SK-N-SH treated with all-trans-retinoic acid at 6 μM for 48 hours (cell line): ENCODE data around the gene PSPN.

Source experiments
- ARNTL ChIP-seq: fragments of 450-650 bp; formaldehyde crosslinking; IDR thresholded peaks from 2 replicates; pipeline ENCODE4 v1.5.0; 2020; ENCODE audit warnings: low read depth, mild to moderate bottlenecking, moderate library complexity, borderline replicate concordance
- ESRRG ChIP-seq: fragments of 250-450 bp; sonication (Bioruptor Pico); IDR thresholded peaks from 2 replicates; pipeline ENCODE4 v1.6.1; 2021; ENCODE audit warnings: mild to moderate bottlenecking
- ZFP30 ChIP-seq: fragments of 450-650 bp; formaldehyde crosslinking; IDR thresholded peaks from 2 replicates; pipeline ENCODE4 v1.5.0; 2022; ENCODE audit warnings: mild to moderate bottlenecking, moderate library complexity
- TF ChIP-seq, protein P1 (sequence below): fragments of 250-450 bp; sonication (Bioruptor Pico); IDR thresholded peaks from 2 replicates; pipeline ENCODE4 v1.8.0; 2020; ENCODE audit warnings: mild to moderate bottlenecking, moderate library complexity, borderline replicate concordance

DNA sequence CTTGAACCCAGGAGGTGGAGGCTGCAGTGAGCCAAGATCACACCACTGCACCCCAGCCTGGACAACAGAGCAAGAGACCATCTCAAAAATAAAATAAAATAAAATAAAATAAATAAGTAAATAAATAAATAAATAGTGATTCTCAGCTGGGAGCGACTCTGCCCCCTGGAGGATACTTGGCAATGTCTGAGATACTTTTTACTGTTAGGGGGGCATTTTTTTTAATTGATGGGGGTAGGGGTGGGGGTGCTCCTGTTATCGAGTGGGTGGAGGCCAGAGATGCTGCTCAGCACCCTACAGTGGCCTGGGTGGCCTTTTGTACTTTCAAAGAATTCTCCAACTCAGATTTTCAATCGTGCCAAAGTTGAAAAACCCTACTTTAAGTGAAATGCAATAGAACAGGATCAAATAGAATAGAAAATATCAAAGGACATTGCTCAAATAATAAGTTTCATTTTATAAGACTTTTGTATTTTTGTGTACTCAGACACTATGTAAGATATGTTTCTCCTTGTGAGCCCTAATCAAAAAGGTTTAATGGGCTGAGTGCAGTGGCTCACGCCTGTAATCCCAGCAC, 21.5 kb downstream of the PSPN start:
- TF ChIP-seq ARNTL (no peak), ESRRG (CRISPR knock-in tag) (no peak), ZFP30 (no peak)
- TF ChIP-seq, protein P1, sequence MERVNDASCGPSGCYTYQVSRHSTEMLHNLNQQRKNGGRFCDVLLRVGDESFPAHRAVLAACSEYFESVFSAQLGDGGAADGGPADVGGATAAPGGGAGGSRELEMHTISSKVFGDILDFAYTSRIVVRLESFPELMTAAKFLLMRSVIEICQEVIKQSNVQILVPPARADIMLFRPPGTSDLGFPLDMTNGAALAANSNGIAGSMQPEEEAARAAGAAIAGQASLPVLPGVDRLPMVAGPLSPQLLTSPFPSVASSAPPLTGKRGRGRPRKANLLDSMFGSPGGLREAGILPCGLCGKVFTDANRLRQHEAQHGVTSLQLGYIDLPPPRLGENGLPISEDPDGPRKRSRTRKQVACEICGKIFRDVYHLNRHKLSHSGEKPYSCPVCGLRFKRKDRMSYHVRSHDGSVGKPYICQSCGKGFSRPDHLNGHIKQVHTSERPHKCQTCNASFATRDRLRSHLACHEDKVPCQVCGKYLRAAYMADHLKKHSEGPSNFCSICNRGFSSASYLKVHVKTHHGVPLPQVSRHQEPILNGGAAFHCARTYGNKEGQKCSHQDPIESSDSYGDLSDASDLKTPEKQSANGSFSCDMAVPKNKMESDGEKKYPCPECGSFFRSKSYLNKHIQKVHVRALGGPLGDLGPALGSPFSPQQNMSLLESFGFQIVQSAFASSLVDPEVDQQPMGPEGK (CRISPR knock-in tag) = no peak
